Renal pelvis (tissue), 4 donors: ENCODE results near the gene BTN2A1. TPM values are rescaled to one million over a fixed set of nuclear protein-coding genes. Genes with fewer than 3 reads are reported as not detected.
"Not testable (repeated sequence)": the region's sequence is repeated elsewhere in the genome, so short reads cannot be mapped to it uniquely, and the experiment has no call there.

ENCODE experiments used
- DNase-seq: peaks from one replicate; pipeline ENCODE4 v3.0.0-alpha.2; 2013
- polyA plus RNA-seq, 3 donors: library from polyadenylated mRNA; unstranded; fragments of 120-200 nt; gene quantifications; one replicate each; pipeline ENCODE4 v1.2.1, GENCODE V29; 2013; ENCODE audit not compliant: insufficient read length in 3 of 3

The BTN2A1 gene
- polyA plus RNA-seq, 3 donors: 27.8 to 35.3 (median 34.3) TPM

DNA sequence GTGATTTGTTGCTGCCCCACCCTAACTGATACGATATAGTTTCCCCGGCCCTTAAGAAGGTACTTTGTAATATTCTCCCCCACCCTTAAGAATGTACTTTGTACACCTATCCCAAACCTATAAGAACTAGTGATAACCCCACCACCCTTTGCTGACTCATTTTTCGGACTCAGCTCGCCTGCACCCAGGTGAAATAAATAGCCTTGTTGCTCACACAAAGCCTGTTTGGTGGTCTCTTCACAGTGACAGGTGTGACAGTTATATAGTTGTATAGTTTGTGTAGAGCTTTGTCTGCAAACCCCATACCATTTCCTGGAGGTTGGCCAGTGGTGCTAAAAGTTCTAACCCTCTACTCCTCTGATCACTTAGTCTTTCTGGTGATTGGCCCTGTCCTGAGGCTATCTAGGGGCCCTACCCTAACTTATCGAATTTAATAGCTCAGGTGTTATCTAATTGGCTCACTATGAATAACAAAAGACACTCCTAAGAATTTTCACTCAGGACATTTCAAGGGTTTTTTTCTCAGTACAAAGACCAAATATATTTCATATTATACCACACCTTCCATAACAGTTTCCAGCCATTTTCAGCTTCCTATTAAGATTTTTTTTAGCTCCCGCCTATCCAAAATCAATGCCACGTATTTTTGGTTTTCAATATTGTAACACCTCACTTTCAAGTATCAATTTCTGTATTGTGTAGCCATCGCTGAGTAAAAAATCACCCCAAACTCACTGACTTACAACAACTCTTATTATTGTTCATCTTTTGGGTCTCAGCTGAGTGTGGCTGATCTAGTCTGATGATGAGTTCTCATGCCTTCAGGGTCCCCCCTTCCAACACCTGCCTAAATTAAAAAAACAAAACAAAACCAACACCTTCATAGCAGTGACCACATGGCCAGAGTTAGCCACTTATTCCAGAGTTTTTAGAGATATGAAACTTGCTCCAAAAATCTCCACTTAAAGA, 32.5 kb downstream of the BTN2A1 start:
- DNase-seq: no peak

DNA sequence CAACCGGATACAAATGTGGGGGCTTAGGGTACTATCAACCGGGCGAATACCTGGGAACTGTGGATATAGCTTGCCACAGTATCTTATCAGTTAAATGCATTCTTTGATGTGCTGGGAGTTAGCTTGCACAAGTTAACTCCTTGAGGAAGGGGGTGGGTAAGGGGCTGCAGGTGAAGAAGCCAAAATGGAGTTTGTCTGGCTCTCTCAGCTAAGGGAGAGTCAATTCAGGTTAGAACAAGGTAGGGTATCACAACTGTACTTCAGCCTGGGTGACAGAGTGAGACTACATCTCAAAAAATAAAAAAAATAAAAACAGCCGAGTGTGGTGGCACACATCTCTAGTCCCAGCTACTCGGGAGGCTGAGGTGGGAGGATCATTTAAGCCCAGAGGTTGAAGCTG, 33.8 kb downstream of the BTN2A1 start:
- no peak for DNase-seq

DNA sequence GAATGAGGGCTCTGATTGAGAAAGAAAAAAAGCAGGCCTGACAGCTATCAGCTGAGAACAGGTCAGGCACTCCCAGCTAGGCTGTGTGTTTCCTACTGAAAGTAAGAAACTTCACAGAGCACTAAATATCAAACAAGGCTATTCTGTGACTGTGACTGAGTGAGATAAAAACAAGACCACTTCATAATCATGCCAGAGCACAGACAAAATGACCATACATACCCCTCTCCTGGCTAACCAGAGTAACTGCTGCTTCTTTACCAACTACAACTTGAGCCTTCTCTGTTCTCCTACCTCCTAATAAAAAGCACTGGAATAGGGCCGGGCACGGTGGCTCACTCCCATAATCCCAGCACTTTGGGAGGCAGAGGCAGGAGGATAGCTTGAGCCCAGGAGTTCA, 35.5 kb downstream of the BTN2A1 start:
- DNase-seq: no peak

DNA sequence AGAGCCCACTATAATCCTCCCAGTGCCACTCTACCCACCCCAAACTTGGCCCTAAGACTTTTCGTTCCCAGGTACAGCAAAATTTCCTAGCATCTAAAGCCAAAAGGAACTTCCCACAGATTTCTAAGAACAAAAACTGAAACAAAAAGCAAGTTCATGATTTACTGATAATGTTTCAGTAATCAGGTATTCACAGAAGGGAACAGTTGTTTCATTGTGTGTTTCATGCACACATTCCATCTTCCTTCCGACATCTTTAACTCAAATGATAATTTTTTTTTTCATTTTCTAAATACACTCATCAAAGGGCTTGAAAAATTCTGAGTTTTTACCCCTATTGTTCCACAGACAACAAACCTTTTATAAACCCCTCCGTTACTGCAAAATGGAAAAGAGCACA, 36.4 kb downstream of the BTN2A1 start:
- no peak for DNase-seq

DNA sequence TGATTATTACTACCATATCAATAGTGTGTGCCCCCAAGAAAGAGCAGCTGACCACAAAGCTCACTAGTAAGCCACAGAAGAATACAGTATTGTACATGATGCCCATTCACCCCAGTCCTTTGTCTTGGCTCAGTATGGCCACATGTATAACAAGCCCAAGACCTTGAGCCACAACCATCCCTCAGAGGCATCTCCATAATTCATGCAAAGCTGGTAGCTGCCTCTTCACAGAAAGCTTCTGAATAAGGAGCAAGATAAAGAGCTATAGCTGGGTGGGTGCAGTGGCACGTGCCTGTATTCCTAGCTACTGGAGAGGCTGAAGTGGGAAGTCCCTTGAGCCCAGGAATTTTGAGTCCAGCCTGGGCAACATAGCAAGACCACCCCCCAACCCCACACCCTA, 37.5 kb downstream of the BTN2A1 start:
- no peak for DNase-seq

DNA sequence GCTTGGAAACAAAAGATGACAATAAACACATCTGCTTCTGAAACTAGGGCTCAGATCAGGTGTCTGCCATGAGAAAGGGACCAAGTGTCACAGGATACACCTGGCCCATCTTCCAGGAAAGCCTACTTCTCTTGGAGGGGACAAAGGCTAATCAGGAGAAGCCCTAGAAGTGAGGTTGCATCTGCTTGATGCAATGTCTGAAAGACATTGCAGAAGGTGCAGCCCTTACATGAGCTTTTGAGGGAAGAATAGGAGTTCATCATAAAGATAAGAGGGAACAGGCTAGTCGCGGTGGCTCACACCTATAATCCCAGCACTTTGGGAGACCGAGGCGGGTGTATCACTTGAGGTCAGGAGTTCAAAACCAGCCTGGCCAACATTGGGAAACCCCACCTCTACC, 39.9 kb downstream of the BTN2A1 start:
- DNase-seq: no peak

DNA sequence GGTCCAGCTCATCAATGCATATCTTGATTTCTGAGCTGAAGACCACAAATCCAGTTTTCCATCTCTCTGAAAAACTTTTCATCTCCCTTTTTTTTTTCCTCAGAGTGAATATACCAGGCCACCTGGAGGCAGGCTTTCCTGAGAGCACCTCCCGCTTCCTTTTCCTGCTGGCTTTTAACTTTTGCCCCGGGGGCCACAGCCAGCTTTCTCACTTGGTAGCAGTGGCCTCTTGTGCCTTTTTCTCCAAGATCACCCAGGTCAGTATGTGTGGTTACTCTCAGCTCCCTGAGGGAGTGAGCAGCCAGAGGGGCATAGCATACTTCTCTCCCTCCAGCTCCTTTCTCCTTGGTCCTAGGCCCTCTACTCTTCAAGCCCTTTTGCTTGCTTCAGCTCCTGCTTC, 42.3 kb downstream of the BTN2A1 start, which contains the start of gene BTN1A1:
Gene BTN1A1 (plus strand): TSS at position 202 of the 400 bp plus-strand sequence. CDS start 984 bp downstream, outside the sequence.
- DNase-seq: no peak

DNA sequence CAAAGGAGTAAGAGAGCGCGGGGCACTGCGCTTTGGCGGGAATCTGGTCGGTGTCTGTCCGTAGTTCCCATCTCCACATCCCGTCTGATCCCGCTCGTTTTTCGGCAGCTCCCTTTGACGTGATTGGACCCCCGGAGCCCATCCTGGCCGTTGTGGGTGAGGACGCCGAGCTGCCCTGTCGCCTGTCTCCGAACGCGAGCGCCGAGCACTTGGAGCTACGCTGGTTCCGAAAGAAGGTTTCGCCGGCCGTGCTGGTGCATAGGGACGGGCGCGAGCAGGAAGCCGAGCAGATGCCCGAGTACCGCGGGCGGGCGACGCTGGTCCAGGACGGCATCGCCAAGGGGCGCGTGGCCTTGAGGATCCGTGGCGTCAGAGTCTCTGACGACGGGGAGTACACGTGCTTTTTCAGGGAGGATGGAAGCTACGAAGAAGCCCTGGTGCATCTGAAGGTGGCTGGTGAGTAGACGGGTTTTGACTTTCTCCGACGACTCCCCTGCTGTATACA, 43.8 kb downstream of the BTN2A1 start:
- DNase-seq: no peak

DNA sequence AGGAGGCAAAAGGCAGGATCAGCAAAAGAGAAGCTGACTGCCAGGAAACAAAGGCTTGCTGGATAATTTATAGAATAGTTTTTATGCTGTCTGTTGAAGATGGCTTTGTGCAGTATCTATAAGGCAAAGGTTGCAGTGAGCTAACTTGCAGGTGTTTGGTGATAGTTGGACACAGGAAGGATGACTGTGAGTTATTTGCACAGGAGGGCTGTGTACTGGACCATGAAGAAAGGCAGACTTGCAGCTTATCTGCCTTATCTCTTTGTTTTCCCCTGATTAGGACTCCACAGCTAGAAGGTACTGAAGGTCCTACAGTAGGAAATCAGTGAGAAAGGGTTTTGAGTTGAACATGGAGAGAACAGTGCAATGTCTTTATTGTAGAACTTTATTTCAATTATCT, 44.4 kb downstream of the BTN2A1 start:
- no peak for DNase-seq

DNA sequence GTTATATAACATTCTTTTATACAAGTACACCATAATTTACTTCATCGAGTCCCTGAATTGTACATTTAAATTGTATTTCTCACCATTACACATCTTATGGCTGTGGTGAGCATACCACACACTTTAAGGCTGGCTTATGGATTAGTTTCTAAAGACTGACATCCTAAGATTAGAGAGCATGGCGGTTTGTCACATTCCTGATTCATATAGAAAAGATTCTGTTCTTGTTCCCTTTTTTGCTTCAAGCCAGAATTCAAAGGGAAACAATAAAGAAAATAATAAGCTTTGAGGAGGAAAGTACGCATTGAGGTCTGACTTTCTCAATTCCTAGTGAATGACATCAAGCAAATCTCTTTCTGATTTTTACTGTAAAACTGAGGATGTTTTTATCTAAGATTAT, 44.9 kb downstream of the BTN2A1 start:
- DNase-seq: no peak

DNA sequence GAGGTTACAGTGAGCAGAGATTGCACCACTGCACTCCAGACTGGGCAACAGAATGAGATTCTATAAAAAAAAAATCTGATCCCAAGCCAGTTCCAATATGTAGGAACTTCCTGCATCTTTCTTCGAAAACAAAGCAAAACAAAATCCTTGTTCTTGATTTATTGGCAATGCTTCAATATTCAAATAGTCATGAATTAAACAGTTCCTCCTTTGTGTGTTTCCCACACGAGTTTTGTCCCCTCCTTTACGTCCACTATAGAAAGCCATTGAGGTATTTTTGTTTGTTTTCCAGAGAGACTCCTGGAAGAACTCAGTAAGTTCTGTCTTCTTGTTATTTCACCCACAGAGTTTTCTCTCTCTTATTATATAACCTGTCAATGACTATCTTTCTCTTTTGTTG, 49.9 kb downstream of the BTN2A1 start:
- no peak for DNase-seq

DNA sequence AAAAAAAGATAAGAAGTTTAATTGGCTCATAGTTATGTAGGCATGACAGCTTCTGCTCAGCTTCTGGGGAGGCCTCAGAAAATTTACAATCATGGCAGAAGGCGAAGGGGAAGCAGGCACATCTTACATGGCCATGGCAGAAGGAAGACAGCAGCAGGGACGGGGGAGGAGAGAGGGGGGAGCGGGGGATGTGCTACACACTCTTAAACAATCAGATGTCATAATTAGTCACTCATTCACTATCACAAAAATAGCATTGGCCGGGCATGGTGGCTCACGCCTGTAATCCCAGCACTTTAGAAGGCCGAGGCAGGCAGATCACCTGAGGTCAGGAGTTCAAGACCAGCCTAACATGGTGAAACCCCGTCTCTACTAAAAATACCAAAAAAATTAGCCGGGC, 53.3 kb downstream of the BTN2A1 start:
- DNase-seq: not testable (repeated sequence)

DNA sequence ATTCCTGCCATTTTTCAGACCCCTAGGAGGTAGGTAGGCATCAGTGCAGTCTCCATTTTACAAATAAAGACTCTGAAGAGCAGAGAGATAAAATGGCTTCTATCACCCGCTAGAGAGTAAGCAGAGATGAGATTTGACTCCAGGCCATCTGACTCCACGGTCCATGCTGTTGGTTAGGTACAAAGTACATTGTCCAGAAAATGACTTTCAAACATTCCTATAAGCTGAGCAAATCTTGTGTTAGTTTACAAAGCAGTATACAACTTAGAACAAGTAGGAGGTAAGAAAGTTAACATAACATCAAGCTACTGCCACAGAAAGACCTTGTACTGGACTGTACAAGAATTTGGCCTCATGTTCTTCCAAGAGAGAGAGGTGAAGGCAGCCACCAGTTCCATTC, 57.2 kb downstream of the BTN2A1 start:
- DNase-seq: no peak

DNA sequence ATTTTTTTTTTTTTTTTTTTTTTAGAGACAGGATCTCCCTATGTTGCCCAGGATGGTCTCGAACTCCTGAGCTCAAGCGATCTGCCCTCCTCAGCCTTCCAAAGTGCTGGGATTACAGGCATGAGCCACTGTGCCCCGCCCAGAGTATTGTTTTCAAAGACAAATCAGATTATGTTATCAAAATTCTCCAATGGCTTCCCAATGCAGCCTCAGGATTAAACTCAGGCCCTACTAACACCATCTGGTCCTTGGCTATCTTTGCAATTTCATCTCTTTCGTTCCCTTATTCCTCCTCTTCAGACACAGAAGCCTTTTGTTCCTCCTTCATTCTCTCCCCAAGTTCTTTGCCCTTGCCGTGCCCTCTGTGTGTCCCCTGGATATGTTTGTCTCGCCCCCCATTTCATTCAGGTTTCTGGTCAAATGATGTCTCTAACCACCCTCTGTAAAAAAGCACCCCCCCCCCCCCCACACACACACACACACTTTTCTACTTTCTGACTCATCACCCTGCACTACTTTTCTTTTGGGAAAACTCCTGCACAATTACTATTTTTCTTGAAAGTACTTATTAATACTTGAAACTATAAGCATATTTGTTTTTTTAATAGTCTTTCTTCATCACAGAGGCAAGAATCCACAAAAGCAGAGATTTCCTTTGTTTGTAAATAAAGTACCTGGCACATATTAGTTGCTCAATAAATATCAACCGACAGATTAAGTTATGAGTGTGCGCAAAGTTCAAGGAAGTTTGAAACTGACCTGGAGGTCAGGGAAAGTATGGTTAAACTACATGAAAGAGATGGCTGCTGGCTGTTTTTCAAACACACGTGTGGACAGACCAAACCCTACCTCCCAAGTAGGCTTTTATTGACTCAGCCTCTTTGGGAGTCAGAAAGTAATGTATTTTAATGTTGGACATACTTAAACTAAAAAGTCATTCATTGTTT, 59.0 kb downstream of the BTN2A1 start:
- DNase-seq: no peak

Other genes starting within 250 kb of the BTN2A1 start
- gene BTN3A2, start 92.8 kb upstream of the BTN2A1 start, polyA plus RNA-seq: 10 to 100 TPM; 12.7 to 22.2 (median 13.0) TPM
- 10 to 100 TPM; 12.2 to 16.4 (median 15.3) TPM for gene BTN2A2, start 74.8 kb upstream of the BTN2A1 start, polyA plus RNA-seq
- 10 to 100 TPM; 17.6 to 31.5 (median 30.8) TPM for gene BTN3A1, start 55.7 kb upstream of the BTN2A1 start, polyA plus RNA-seq
- gene BTN3A3, start 17.5 kb upstream of the BTN2A1 start, polyA plus RNA-seq: 10 to 100 TPM; 14.5 to 20.5 (median 15.4) TPM
- under 1 TPM; 0.16 to 0.23 (median 0.18) TPM for gene BTN1A1, start 42.3 kb downstream of the BTN2A1 start, polyA plus RNA-seq
- 10 to 100 TPM; 73.7 to 86.5 (median 83.3) TPM for gene HMGN4, start 80.4 kb downstream of the BTN2A1 start, polyA plus RNA-seq
- gene ABT1, start 139.0 kb downstream of the BTN2A1 start, polyA plus RNA-seq: 10 to 100 TPM; 15.4 to 17.9 (median 16.7) TPM
- 10 to 100 TPM; 34.4 to 38.8 (median 36.6) TPM for gene ZNF322, start 201.8 kb downstream of the BTN2A1 start, polyA plus RNA-seq